H54 (cell line): ENCODE measurements around the gene CALHM5.

ENCODE experiments used
- DNase-seq: peaks from one replicate; pipeline ENCODE4 v3.0.0; 2011; ENCODE audit warnings: low spot score, mixed read lengths; ENCODE audit not compliant: insufficient read length
- FAIRE-seq: peaks from 3 replicates; lab custom pipeline; 2011; peaks lifted over from hg19 to GRCh38; lab: Jason Lieb, UNC
- POLR2A ChIP-seq: IDR thresholded peaks from 2 replicates; pipeline ENCODE4 v1.6.1; 2011; ENCODE audit warnings: low read depth, mild to moderate bottlenecking, low read length

CALHM5 gene

DNA sequence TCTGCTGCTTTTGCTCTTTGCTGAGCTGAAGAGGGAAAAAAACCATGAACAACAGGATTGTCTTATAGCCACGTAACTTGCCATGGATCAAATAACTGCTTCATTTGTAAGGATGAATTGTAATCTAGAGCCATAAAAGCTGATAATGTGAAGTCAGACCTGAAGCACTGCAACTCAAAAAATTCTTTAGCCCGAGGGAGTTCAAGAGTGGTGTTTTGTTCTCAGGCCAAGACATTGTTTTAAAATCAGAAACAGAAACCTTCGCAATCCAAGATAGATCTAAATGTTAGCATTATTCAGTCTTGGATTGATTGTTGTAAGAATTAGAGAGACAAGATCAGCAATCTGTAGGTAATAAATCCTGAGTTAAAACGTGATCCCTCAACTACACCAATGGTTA lies 34.2 kb downstream of the CALHM5 start, which contains the start of gene TRAPPC3L:
TSS of gene TRAPPC3L (minus strand) at position 34 of the 400 bp plus-strand sequence. CDS start 170 bp downstream, outside the sequence.
- FAIRE-seq (no peak), DNase-seq (no peak)
- no peak for TF ChIP-seq POLR2A

- no peak for DNase-seq
- TF ChIP-seq POLR2A: no peak
- FAIRE-seq: no peak
Observed at GRCh38 chr6:116547358-116547757, 35.9 kb downstream of the CALHM5 start.

GRCh38 chr6:116550796-116551195 lies 39.4 kb downstream of the CALHM5 start:
- FAIRE-seq (no peak), DNase-seq (no peak)
- no peak for TF ChIP-seq POLR2A

DNA sequence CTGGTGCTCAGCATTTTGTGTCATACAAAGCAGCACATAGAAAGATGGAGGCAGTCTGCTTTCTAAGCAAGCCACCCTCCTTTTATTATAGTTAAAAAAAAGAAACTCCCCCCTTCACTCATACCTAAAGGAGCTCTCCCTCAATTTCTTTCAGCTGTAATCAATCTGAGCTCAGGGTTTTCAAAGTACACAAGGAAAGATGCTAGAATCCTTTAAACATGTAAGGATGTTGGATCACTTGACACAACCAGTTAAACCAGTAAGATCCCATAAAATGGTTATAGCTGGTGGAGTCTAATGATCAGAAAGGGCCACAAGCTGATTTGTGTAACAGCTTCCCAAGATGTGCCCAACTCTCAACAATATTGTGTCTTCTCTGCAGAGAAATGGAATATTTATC lies 42.0 kb downstream of the CALHM5 start, which contains the start of gene CALHM4:
TSS of gene CALHM4 (plus strand) at position 301 of the 400 bp plus-strand sequence. CDS start at position 344, 43 bp downstream.
- FAIRE-seq: no peak
- no peak for DNase-seq
- no peak for TF ChIP-seq POLR2A

DNA sequence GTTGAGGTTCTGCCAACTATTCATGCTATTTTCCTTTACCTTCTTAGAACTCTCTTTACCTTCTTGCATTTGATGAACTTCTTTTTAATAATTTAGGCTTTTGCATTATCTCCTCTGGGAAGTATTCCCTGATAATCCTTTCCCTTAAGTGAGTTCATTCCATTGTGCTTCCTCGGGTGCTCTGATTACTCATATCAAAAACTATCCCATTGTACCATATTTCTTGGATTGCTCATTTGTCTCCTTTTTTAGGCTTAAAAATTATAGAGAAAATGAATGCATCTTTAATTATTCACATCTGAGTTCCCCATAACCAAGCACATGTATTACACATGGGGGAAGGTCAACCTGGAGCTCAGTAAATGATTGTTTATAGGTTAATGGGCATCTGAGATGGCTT lies 44.6 kb downstream of the CALHM5 start:
- DNase-seq (no peak), FAIRE-seq (no peak)
- TF ChIP-seq POLR2A: no peak

- TF ChIP-seq POLR2A: no peak
- no peak for FAIRE-seq
- DNase-seq: no peak
Observed at GRCh38 chr6:116556814-116557415, 45.5 kb downstream of the CALHM5 start.

DNA sequence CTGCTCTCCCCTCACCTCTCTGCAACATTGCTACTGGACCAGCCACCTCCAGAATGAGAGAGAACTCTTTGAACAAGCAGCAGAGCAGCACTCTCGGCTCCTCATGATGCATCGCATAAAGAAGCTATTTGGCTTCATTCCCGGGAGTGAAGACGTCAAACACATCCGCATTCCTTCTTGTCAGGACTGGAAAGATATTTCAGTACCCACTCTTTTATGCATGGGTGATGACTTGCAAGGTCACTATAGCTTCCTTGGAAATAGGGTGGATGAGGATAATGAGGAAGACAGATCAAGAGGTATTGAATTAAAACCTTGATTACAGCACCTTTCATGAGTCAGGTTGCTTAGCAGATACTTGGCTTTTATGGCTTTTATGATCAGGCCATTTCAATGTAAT lies 46.5 kb downstream of the CALHM5 start:
- peak; percentile 97 for FAIRE-seq

GRCh38 chr6:116560130-116560529 lies 48.7 kb downstream of the CALHM5 start:
- FAIRE-seq (no peak), DNase-seq (no peak)
- no peak for TF ChIP-seq POLR2A

More for the DNA sequence above, 46.5 kb downstream of the CALHM5 start:
- DNase-seq: peak; percentile 16
- no peak for TF ChIP-seq POLR2A

DNA sequence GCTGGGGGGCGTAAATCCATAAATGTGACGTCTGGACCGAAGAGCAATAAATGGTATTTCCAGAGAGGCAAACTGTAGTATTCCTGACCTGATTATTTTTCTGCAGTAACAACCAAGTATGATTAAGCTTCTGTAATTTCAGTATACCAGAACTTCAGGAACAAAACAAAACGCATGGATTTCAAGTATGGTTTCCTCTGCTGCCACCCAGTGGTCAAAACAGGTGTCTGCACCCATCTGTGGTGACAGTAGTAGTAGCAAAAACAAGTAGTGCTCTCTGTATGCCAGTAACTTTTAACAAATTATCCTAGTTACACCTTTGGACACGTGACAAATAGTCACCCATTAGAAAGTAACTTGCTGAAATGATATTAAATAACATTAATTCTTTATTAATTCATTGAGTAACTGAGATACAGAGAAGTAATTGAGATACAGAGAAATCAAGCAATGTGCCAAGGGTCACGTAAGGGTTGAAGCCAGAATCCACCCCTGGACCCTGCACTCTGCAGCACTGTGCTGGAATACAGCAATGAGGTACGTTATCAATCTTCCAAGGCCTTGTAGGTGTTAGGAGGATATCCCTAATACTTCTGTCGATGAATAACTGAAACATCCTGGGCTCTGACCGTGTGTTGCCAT lies 50.1 kb downstream of the CALHM5 start:
- DNase-seq (no peak), FAIRE-seq (peak; percentile 66)
- TF ChIP-seq POLR2A: no peak

DNA sequence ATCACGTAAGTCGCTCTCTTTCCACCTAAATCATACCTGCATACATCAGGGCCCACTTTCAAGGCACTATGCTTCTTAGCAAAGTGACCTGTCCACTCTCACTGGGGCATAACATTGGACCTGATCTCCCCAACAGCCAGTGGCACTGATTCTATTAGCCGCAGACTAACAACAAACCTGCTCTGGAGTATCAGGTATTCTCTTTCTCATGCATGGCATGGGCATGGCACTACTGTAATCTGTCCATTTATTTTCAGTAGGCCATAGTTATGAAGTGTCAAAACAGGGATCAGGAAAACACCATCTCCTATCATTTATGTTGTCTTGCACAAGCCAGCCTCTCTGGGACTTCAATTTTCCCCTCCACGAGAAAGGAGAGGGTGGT lies 50.6 kb downstream of the CALHM5 start:
- TF ChIP-seq POLR2A: no peak
- DNase-seq (no peak), FAIRE-seq (no peak)

DNA sequence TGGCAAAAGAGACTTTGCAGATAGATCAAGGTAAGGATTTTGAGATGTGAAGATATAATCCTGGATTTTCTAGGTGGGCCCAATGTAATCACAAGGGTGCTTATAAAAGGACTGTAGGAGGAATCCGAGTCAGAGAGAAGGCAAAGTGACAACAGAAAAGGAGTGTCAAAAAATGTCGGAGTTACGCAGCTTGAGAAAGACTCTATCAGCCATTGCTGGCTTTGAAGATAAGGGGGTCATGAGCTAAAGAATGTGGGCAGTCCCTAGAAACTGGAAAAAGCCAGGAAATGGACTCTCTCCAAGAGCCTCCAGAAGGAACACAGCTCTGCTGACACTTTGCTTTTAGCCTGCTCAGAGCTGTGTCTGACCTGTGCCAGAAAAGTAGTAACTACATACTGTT lies 51.2 kb downstream of the CALHM5 start:
- TF ChIP-seq POLR2A: no peak
- no peak for FAIRE-seq

GRCh38 chr6:116563830-116564229 lies 52.4 kb downstream of the CALHM5 start:
- DNase-seq (no peak), FAIRE-seq (no peak)
- TF ChIP-seq POLR2A: no peak

More for the DNA sequence above, 51.2 kb downstream of the CALHM5 start:
- no peak for DNase-seq

GRCh38 chr6:116564311-116564710 lies 52.9 kb downstream of the CALHM5 start:
- DNase-seq (no peak), FAIRE-seq (no peak)
- TF ChIP-seq POLR2A: no peak

DNA sequence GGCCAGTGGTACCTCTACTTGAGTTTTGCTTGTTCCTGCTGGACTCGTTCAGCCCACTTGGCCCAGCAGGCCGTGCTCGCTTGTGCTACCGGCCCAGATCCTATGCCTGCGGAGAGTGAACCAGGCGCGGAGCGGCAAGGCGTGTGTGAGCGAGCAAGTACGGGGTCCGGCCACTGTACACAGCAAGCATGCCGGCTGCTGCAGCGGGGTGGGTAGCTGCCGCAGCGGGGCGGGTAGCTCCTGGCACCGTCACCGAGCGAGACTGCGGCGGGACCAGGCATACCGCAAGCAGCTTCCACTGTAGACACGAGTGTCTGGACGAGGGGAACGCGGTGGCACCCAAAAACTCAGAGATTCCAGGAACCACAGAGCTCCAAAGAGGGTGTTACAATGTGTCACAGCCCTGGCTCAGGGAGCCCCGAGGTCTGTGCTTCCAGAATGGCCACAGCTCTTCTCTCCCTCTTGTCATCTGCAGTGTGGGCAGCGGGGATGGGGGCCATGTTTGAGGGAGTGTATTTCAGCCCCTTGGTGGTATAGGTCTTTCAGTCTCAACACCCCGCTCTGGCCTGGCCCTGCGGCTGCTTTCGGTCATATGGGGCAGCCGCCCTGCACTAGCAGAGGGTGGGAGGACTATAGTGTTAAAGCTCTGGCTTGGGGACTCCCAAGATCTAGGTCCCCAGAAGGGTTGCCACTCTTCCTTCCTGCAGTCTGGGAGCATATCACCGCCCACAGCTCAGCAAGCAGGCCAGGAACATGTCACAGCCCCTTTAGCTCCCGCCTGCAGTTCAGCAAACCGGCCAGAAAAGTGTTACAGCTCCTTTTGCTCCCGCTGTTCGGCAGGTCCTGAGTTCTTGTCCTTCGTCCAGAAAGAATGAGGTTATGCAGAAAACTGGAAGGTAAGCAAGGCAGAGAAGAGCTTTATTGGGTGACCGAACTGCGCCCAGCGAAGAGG lies 53.8 kb downstream of the CALHM5 start:
- DNase-seq: no peak
- no peak for TF ChIP-seq POLR2A
- no peak for FAIRE-seq
